Measurements from ENCODE around the gene MRPL3.

The MRPL3 gene

DNA sequence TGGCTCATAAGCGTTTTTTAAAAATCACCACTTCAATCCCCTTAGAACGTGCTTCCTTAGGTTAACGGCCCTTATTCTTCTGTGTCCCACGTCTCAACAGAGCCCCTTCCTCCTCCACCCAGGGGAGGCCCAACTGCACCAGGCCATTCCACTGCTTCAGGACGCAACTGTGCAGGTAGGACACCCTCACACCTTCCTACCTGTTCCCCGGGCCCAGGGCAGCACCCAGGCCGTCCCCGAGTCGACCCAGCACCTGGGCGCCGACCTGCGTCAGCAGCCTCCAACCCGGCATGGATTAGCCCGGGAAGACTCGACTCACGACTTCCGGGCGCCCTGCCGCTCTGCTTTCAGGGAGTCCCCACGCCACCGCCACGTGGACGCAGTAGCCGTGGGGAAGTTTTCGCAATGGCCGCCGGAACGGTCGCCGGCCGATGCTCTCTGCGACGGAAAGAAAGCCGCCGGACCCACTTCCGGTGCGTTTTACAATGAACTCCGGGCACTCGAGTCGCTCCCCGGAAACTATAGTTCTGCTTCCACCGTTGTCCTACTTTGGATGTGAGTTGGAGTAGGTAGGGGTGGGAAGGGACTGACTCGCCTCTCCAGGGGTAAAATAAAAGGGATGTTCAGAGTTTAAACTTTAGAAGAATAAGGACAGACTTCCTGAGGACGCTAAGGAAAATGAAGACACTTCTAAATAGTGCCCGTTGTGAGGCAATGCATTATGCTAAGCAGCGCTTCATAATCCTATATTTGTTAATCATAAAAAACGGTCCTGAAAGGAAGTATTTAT is at the start of gene MRPL3:
TSS of gene MRPL3 (minus strand) at position 442 of the 790 bp plus-strand sequence. CDS start at position 292, 150 bp downstream.
- DNase-seq (ENCODE audit: low spot score): peak; percentile 89

- no peak for DNase-seq (ENCODE audit: low spot score)
These were observed 49.0 kb upstream of the MRPL3 start for GRCh38 chr3:131551761-131552160.

DNA sequence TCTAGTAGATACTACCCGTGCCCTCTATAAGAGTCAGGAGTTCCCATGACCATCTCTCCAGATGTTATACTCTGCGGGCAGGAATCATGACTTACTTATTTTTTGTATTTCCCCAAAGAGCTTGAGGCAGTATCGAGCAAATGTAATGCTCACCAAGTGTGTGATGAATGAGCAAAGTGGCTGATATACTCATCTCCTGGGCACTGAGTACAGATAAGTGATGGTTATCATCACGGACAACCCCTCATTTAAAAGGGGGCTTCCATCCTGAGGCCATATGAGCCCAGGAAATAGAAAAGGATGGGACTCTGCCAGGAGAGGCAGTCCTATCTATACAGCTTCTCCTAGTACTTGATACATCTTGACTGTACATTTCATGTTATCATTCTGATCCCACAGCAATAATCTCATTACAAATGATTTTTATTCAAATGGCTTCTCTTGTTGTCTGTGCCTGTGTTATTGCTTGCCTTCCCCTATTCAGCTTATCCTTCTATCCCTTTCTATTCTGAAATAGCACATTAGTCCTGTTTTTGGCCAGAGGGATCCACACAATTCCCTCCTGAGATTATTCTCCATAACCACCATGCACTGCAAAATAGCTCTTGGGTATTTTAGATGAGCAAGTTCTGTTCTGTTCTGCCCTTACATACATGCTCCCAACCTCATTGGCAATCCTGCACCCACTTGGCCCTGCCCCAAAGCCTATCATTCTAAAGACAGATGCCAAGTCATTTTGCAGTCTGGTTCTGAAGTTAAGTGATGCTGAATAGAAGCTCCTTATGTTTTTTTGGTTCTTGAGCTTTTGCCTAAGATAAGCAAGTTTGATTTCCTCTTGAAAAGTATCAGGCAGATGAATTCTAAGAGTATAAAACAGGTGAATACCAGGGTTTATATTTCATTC is 48.0 kb upstream of the MRPL3 start:
- DNase-seq (ENCODE audit: low spot score): no peak

DNA sequence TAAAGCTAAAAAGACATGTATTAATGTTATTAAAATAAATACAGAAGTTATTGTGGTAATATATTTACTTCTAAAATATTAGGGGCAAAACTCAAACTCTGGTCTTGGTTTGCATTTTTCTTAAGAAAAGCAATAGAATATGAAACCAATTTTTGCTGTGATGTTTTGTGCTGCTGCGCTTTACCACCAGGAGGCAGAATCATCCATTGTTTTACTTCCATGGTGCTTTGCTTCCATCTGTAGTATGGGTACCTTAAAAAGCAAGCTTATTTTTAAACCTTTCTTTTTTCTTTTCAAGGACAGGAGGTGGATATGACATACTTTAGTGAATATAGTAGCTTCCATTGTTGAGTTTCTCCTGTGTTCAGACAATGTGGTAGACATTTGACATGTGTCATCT is 46.6 kb upstream of the MRPL3 start:
- DNase-seq (ENCODE audit: low spot score): no peak

- DNase-seq (ENCODE audit: low spot score): no peak
These were observed 44.8 kb upstream of the MRPL3 start for GRCh38 chr3:131547585-131547984.

GRCh38 chr3:131546441-131546840 is 43.7 kb upstream of the MRPL3 start:
- no peak for DNase-seq (ENCODE audit: low spot score)

DNA sequence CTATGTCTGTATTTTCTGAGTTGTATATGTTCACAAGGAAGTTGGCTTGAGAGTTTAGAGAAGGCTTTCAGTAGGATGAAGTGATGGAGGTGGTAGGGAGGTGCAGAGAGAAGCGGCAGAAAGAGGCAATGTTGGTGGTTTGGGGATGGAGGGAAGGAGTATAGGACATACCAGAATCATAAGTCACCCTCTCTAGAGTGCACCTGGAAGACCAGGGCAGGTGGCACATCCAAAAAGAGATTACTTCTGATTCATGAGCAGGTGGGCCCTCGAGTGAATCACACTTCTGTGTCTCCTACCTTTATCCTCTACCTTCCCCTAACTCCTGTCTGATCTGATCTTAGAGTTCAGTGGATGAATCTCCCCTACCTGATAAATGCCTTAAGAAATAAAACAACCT is 41.8 kb upstream of the MRPL3 start:
- DNase-seq (ENCODE audit: low spot score): no peak

GRCh38 chr3:131543714-131544113 is 40.9 kb upstream of the MRPL3 start:
- no peak for DNase-seq (ENCODE audit: low spot score)

GRCh38 chr3:131541288-131541687 is 38.5 kb upstream of the MRPL3 start:
- no peak for DNase-seq (ENCODE audit: low spot score)

GRCh38 chr3:131540821-131541220 is 38.0 kb upstream of the MRPL3 start:
- DNase-seq (ENCODE audit: low spot score): no peak

- DNase-seq (ENCODE audit: low spot score): no peak
These were observed 37.4 kb upstream of the MRPL3 start for GRCh38 chr3:131540143-131540542.

DNA sequence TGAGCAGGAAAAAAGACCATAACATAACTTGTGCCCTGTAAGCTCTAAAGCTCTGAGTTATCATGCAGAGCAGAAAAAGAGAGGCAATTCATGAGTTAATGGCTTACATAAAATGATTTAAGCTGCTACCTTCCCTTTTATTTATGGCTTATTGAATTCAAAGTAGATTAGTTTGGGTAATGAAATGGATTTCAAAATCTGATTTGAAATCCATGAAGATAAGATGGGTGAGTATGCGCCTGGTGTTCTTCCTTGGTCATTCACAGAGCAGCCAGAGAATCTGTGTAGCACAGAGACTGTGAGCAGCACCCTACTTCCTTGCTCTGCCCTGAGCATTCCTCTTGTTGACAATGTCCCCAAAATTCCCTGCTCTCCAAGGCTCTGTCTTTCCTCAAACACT is 36.2 kb upstream of the MRPL3 start:
- no peak for DNase-seq (ENCODE audit: low spot score)

DNA sequence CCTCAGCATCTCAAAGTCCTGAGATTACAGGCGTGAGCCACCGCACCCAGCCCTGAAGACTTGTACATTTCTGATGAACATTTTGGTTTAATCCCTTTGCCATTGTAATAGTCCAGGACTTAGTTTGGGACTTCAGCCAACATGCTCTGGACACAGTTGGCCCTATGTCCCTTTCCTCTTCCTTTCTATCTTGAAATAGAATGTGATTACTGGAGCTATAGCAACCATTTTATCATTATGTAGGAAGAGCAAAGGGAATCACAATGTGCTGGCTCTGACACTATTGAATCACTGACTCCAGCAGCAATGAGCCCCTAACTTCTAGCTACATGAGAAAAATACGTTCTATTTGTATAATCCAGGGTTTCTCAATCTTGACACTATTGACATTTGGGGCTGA is 34.8 kb upstream of the MRPL3 start:
- no peak for DNase-seq (ENCODE audit: low spot score)

DNA sequence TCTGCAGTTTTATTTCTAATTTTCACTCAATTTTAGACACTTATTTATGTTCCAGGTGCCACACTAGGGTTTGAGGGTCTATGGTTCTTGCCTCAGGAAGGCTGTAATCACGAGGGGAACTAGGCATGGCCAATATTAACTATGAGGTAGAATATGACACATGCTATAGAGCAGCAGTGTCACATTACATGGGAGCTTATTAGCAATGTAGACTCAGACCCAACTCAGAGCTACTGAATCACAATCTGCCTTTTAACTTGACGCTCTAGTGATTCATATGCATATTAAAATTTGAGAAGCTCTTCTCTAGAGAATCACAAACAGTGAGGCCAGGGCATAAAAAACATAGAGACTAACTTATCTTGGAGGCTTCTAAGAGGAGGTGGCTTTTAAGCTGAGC is 32.8 kb upstream of the MRPL3 start:
- no peak for DNase-seq (ENCODE audit: low spot score)

GRCh38 chr3:131535131-131535530 is 32.4 kb upstream of the MRPL3 start:
- DNase-seq (ENCODE audit: low spot score): no peak

DNA sequence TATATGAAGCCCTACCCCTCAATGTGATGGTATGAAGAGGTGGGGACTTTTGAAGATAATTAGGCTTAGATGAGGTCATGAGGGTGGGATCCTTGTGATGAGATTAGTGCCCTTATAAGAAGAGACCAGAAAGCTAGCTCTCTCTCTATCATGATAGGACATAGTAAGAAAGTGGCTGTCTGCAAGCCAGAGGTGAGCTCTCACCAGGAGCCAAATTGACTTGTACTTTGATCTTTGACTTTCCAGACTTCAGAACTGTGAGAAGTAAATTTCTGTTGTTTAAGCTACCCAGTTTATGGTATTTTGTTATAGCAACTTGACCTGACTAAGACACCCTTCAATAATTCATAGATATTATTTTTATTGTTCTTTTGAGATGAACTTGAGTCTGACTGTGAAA is 29.9 kb upstream of the MRPL3 start:
- DNase-seq (ENCODE audit: low spot score): no peak

- DNase-seq (ENCODE audit: low spot score): no peak
These were observed 28.1 kb upstream of the MRPL3 start for GRCh38 chr3:131530843-131531242.

GRCh38 chr3:131530388-131530787 is 27.6 kb upstream of the MRPL3 start:
- DNase-seq (ENCODE audit: low spot score): no peak

DNA sequence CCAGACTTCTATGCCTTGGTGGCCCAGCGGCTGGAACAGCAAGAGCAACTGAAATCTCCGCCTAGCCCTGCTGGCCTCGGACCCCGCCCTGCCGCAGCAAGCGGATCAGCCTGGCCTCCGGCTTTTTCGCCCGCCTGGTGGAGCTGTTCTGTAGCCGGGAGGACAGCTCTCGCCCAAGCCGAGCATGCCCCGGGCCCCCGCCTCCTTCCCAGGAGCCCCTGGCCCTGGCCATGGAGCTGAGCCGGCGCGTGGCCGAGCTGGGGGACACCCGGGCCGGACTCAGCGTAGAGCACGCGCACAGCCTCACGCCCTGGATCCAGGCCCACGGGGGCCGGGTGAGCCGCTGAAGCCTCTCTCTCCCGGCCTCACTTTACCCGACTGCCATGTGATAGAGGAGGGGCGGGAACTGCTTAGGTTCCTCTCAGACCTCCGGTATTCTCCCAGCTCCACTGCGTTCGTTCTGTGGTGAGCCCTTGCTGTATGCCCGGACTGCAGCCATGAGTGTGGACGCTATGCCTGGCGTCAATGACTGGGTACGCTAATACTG is 24.1 kb upstream of the MRPL3 start:
- peak; percentile 92 for DNase-seq (ENCODE audit: low spot score)

DNA sequence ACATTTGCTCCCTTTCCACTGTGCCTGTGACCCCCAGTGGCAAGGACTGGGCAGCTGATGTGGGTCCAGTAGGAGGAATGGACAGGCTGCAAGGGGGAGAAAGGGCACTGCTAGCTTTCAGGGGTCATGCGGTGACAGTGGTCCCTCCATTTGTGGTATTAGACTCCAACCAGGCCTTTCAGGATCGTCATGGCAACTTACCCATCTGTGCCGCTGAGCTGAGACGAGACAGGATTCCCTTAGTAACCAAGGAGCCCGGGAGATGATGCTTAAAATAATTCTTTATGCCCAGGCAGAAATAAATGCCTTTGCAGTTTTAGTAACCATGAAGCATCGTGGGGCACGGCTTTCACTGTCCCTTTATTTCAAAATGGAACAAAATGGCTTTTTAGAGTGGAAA is 15.9 kb upstream of the MRPL3 start:
- peak; percentile 49 for DNase-seq (ENCODE audit: low spot score)

GRCh38 chr3:131505421-131505820 is 2.6 kb upstream of the MRPL3 start:
- DNase-seq (ENCODE audit: low spot score): no peak

GRCh38 chr3:131503320-131503635 is 507 bp upstream of the MRPL3 start:
- DNase-seq (ENCODE audit: low spot score): no peak

- no peak for DNase-seq (ENCODE audit: low spot score)
These were observed 822 bp downstream of the MRPL3 start for GRCh38 chr3:131501949-131502348.

Measured in ecto neural progenitor cell (in vitro differentiated cells).